ENCODE measurements around the gene CYB5R2.

CYB5R2 gene

GRCh38 chr11:7628660-7629059 lies 44.6 kb downstream of the CYB5R2 start:
- Histone ChIP-seq H3K79me2 (ENCODE audit: control insufficient read depth, insufficient read depth, low read length, poor library complexity) (no peaks in the 10 kb centered on the region), H3K4me3 (ENCODE audit: low read depth, low read length) (no peak overlapping the region), H4K91ac (ENCODE audit: low read depth, low read length) (no peak overlapping the region), H3K27me3 (ENCODE audit: insufficient read depth, low read length) (no peaks in the 10 kb centered on the region), H2AFZ (ENCODE audit: insufficient read depth, low read length, poor library complexity) (no peak overlapping the region), H3K27ac (ENCODE audit: low read depth, low read length) (no peak overlapping the region), H3K36me3 (ENCODE audit: control insufficient read depth in 1 of 2, insufficient read depth in 2 of 2, low read length in 2 of 2) (peaks cover 18 to 44% of the 10 kb centered on the region in 2 experiments), H3K14ac (ENCODE audit: low read length) (no peak overlapping the region), H3K4me2 (ENCODE audit: low read length) (no peak overlapping the region), H3K9me3 (ENCODE audit: insufficient read depth, low read depth, low read length) (no peaks in the 10 kb centered on the region), H2BK120ac (ENCODE audit: insufficient read depth, low read length, poor library complexity) (no peak overlapping the region), H3K79me1 (ENCODE audit: low read length) (no peaks in the 10 kb centered on the region), H3K9ac (ENCODE audit: low read length) (no peak overlapping the region), H2BK12ac (ENCODE audit: low read length) (no peak overlapping the region), H3K23ac (ENCODE audit: low read length) (no peak overlapping the region), H3K4me1 (ENCODE audit: control insufficient read depth in 1 of 2, insufficient read depth in 2 of 2, low read length in 2 of 2) (no peaks in the 10 kb centered on the region), H4K8ac (ENCODE audit: low read depth, low read length) (no peak overlapping the region), H4K12ac (ENCODE audit: low read depth, low read length) (no peak overlapping the region), H2BK5ac (ENCODE audit: low read depth, low read length, poor library complexity) (no peak overlapping the region), H3K4ac (ENCODE audit: low read depth, low read length) (no peak overlapping the region), H3K18ac (ENCODE audit: low read length) (no peak overlapping the region), H2AK5ac (ENCODE audit: low read length) (no peak overlapping the region)
- no peak for DNase-seq
- WGBS (ENCODE audit: extremely low coverage, insufficient coverage, insufficient read length), result no CpG with 5 or more reads among the region's 3 CpGs

- Histone ChIP-seq H3K27ac (ENCODE audit: low read depth, low read length) (no peak overlapping the region), H3K14ac (ENCODE audit: low read length) (no peak overlapping the region), H3K23ac (ENCODE audit: low read length) (no peak overlapping the region), H3K4me2 (ENCODE audit: low read length) (no peak overlapping the region), H2BK120ac (ENCODE audit: insufficient read depth, low read length, poor library complexity) (no peak overlapping the region), H3K9me3 (ENCODE audit: insufficient read depth, low read depth, low read length) (no peaks in the 10 kb centered on the region), H3K4me1 (ENCODE audit: control insufficient read depth in 1 of 2, insufficient read depth in 2 of 2, low read length in 2 of 2) (no peaks in the 10 kb centered on the region), H3K18ac (ENCODE audit: low read length) (no peak overlapping the region), H2AFZ (ENCODE audit: insufficient read depth, low read length, poor library complexity) (no peak overlapping the region), H3K4ac (ENCODE audit: low read depth, low read length) (no peak overlapping the region), H4K91ac (ENCODE audit: low read depth, low read length) (no peak overlapping the region), H2BK5ac (ENCODE audit: low read depth, low read length, poor library complexity) (no peak overlapping the region), H2BK12ac (ENCODE audit: low read length) (no peak overlapping the region), H3K79me1 (ENCODE audit: low read length) (no peaks in the 10 kb centered on the region), H3K27me3 (ENCODE audit: insufficient read depth, low read length) (no peaks in the 10 kb centered on the region), H3K9ac (ENCODE audit: low read length) (no peak overlapping the region), H3K36me3 (ENCODE audit: control insufficient read depth in 1 of 2, insufficient read depth in 2 of 2, low read length in 2 of 2) (peaks cover 12 to 23% of the 10 kb centered on the region in 2 experiments), H3K79me2 (ENCODE audit: control insufficient read depth, insufficient read depth, low read length, poor library complexity) (no peaks in the 10 kb centered on the region), H4K8ac (ENCODE audit: low read depth, low read length) (no peak overlapping the region), H3K4me3 (ENCODE audit: low read depth, low read length) (no peak overlapping the region), H4K12ac (ENCODE audit: low read depth, low read length) (no peak overlapping the region), H2AK5ac (ENCODE audit: low read length) (no peak overlapping the region)
- DNase-seq, result no peak
- no CpG with 5 or more reads among the region's 2 CpGs for WGBS (ENCODE audit: extremely low coverage, insufficient coverage, insufficient read length)
Observed at GRCh38 chr11:7622721-7623120, 50.6 kb downstream of the CYB5R2 start.

- Histone ChIP-seq H3K23ac (ENCODE audit: low read length) (no peak overlapping the region), H3K79me1 (ENCODE audit: low read length) (no peaks in the 10 kb centered on the region)
Observed at GRCh38 chr11:7621554-7621953, 51.7 kb downstream of the CYB5R2 start.

GRCh38 chr11:7621090-7621489 lies 52.2 kb downstream of the CYB5R2 start:
- H2AFZ ChIP-seq (ENCODE audit: insufficient read depth, low read length, poor library complexity), result no peak overlapping the region
- no CpG with 5 or more reads among the region's 3 CpGs for WGBS (ENCODE audit: extremely low coverage, insufficient coverage, insufficient read length)
- DNase-seq, result no peak
- peak overlapping the region; percentile 37 for H3K23ac ChIP-seq (ENCODE audit: low read length)
- no peak overlapping the region for H4K91ac ChIP-seq (ENCODE audit: low read depth, low read length)
- H2BK120ac ChIP-seq (ENCODE audit: insufficient read depth, low read length, poor library complexity), result no peak overlapping the region
- H3K14ac ChIP-seq (ENCODE audit: low read length), result no peak overlapping the region
- H2BK5ac ChIP-seq (ENCODE audit: low read depth, low read length, poor library complexity), result no peak overlapping the region
- H3K4me1 ChIP-seq (ENCODE audit: control insufficient read depth in 1 of 2, insufficient read depth in 2 of 2, low read length in 2 of 2), result no peaks in the 10 kb centered on the region
- H2AK5ac ChIP-seq (ENCODE audit: low read length), result no peak overlapping the region
- H3K4ac ChIP-seq (ENCODE audit: low read depth, low read length), result no peak overlapping the region
- H3K9me3 ChIP-seq (ENCODE audit: insufficient read depth, low read depth, low read length), result no peaks in the 10 kb centered on the region
- no peaks in the 10 kb centered on the region for H3K79me2 ChIP-seq (ENCODE audit: control insufficient read depth, insufficient read depth, low read length, poor library complexity)
- H3K27ac ChIP-seq (ENCODE audit: low read depth, low read length), result no peak overlapping the region
- no peak overlapping the region for H3K18ac ChIP-seq (ENCODE audit: low read length)
- H3K4me2 ChIP-seq (ENCODE audit: low read length), result no peak overlapping the region
- no peak overlapping the region for H3K4me3 ChIP-seq (ENCODE audit: low read depth, low read length)
- H2BK12ac ChIP-seq (ENCODE audit: low read length), result no peak overlapping the region
- H3K9ac ChIP-seq (ENCODE audit: low read length), result no peak overlapping the region
- no peak overlapping the region for H4K8ac ChIP-seq (ENCODE audit: low read depth, low read length)
- no peak overlapping the region for H4K12ac ChIP-seq (ENCODE audit: low read depth, low read length)
- H3K36me3 ChIP-seq (ENCODE audit: control insufficient read depth in 1 of 2, insufficient read depth in 2 of 2, low read length in 2 of 2), result peaks cover 8 to 25% of the 10 kb centered on the region in 2 experiments
- no peaks in the 10 kb centered on the region for H3K27me3 ChIP-seq (ENCODE audit: insufficient read depth, low read length)
- no peaks in the 10 kb centered on the region for H3K79me1 ChIP-seq (ENCODE audit: low read length)

More at GRCh38 chr11:7621554-7621953, 51.7 kb downstream of the CYB5R2 start:
- no peak overlapping the region for H2BK120ac ChIP-seq (ENCODE audit: insufficient read depth, low read length, poor library complexity)
- no peaks in the 10 kb centered on the region for H3K27me3 ChIP-seq (ENCODE audit: insufficient read depth, low read length)
- no peaks in the 10 kb centered on the region for H3K79me2 ChIP-seq (ENCODE audit: control insufficient read depth, insufficient read depth, low read length, poor library complexity)
- no peak overlapping the region for H4K91ac ChIP-seq (ENCODE audit: low read depth, low read length)
- DNase-seq, result no peak
- H3K36me3 ChIP-seq (ENCODE audit: control insufficient read depth in 1 of 2, insufficient read depth in 2 of 2, low read length in 2 of 2), result peaks cover 8 to 25% of the 10 kb centered on the region in 2 experiments
- no peak overlapping the region for H2AFZ ChIP-seq (ENCODE audit: insufficient read depth, low read length, poor library complexity)
- H2BK12ac ChIP-seq (ENCODE audit: low read length), result no peak overlapping the region
- H3K4me3 ChIP-seq (ENCODE audit: low read depth, low read length), result no peak overlapping the region
- H3K4me2 ChIP-seq (ENCODE audit: low read length), result no peak overlapping the region
- no peaks in the 10 kb centered on the region for H3K9me3 ChIP-seq (ENCODE audit: insufficient read depth, low read depth, low read length)
- no peak overlapping the region for H3K27ac ChIP-seq (ENCODE audit: low read depth, low read length)
- no peak overlapping the region for H4K12ac ChIP-seq (ENCODE audit: low read depth, low read length)
- H3K9ac ChIP-seq (ENCODE audit: low read length), result no peak overlapping the region
- H3K4me1 ChIP-seq (ENCODE audit: control insufficient read depth in 1 of 2, insufficient read depth in 2 of 2, low read length in 2 of 2), result no peaks in the 10 kb centered on the region
- no peak overlapping the region for H3K14ac ChIP-seq (ENCODE audit: low read length)
- WGBS (ENCODE audit: extremely low coverage, insufficient coverage, insufficient read length), result no CpG with 5 or more reads among the region's 1 CpG
- H3K18ac ChIP-seq (ENCODE audit: low read length), result no peak overlapping the region
- no peak overlapping the region for H2AK5ac ChIP-seq (ENCODE audit: low read length)
- no peak overlapping the region for H4K8ac ChIP-seq (ENCODE audit: low read depth, low read length)
- no peak overlapping the region for H2BK5ac ChIP-seq (ENCODE audit: low read depth, low read length, poor library complexity)
- no peak overlapping the region for H3K4ac ChIP-seq (ENCODE audit: low read depth, low read length)
